ENCODE results near the gene IQCE.

GRCh38 chr7:2608921-2609411, 50.2 kb downstream of the IQCE start:
- no peak for TF ChIP-seq FOXA1 (IDR thresholded peaks at IDR 0.05)
- no peak for TF ChIP-seq SP1 (IDR thresholded peaks at IDR 0.05)
- TF ChIP-seq FOXK2 (IDR thresholded peaks at IDR 0.05), result no peak
